NCI-H2196 treated with DMSO at 0.1 percent for 48 hours (cell line): ENCODE data around the gene TCP1.
"Not testable (repeated sequence)": the region's sequence is repeated elsewhere in the genome, so short reads cannot be mapped to it uniquely, and the experiment has no call there.

Experiments used
- DNase-seq: peaks from one replicate; lab custom pipeline; 2025; ENCODE audit not compliant: unreplicated experiment; lab: John Stamatoyannopoulos, UW

Gene TCP1

GRCh38 chr6:159745081-159745480 is 44.3 kb downstream of the TCP1 start:
- DNase-seq: no peak

DNA sequence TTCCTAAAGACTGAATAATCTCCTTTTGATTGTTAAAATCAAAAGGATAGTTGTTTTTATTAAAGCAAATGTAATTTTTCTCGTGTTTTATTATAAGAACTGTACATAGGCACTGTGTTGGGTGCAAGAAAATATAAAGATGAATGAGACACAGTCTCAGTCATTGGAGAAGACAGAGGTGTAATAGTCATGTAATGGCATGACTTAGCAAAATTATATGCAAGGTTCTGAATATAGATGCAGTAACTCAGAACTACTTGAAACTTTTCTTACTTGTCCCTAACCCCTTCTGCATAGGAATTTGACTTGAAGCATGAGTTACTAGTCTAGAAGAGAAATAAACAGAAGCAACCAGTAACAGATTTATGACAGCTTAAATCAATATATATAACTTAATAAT is 47.2 kb downstream of the TCP1 start:
- no peak for DNase-seq

GRCh38 chr6:159739341-159739740 is 50.1 kb downstream of the TCP1 start:
- no peak for DNase-seq

- no peak for DNase-seq
Measured at GRCh38 chr6:159736908-159737307, 52.5 kb downstream of the TCP1 start.

- DNase-seq: not testable (repeated sequence)
Measured at GRCh38 chr6:159733395-159733794, 56.0 kb downstream of the TCP1 start.

DNA sequence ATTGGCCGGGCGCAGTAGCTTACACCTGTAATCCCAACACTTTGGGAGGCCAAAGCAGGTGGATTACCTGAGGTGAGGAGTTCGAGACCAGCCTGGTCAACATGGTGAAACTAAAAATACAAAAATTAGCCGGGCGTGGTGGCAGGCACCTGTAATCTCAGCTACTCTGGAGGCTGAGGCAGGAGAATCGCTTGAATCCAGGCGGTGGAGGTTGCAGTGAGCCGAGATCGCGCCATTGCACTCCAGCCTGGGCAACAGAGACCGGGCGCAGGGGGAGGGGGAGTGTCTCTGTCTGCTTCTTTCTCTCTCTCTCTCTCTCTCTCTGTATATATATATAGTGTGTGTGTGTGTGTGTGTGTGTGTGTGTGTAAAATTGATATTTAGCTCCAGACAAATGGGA is 56.9 kb downstream of the TCP1 start:
- DNase-seq: not testable (repeated sequence)

DNA sequence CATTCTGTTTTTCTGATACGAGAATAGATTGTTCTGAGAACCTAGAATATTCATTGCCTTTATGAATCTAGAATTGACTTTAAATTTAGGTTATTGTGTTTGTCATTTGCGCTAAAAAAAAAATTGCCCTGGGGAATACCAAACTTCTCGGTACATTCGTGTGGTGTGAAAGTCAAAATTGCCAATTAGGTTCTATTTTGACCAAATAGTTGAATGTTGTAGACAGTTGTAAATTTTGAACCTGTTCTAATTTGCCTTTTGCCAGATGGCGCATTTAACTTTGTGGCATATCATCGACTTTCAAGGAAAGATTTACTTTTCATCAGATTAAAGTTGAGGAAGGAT is 59.1 kb downstream of the TCP1 start:
- DNase-seq: no peak

GRCh38 chr6:159729598-159730331 is 59.6 kb downstream of the TCP1 start:
- DNase-seq: no peak

DNA sequence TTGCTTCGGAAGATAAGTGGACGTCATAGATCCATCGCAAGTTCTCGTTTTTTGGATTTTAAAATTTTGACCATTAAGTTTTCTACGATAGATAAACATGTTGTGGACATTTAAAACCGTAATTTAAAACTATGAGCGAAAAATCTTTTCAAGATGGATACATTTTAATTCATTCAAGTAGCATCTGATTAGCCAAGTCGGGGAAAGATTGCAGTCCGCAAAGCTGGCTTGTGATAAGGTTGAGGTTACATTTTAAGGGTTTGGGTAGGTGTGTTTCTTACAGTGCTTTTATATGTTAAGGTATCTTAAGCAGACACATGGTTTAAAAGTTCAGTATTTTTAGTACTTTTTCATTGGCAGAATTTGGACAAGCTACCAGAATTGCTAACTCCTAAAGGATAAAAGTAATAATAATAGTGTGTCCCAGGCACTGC is 60.9 kb downstream of the TCP1 start:
- DNase-seq: no peak
